ENCODE results near the gene C19orf18.

C19orf18 gene

GRCh38 chr19:57961785-57962184, 12.5 kb downstream of the C19orf18 start:
- TF ChIP-seq POLR2A (IDR thresholded peaks at IDR 0.05; ENCODE audit: extremely low read depth, insufficient read length) (no peak), CTCF (IDR thresholded peaks at IDR 0.05; ENCODE audit: low read depth, low read length) (no peak), MYC (IDR thresholded peaks at IDR 0.05; ENCODE audit: low read depth, low read length) (no peak)
- TF ChIP-seq, protein P1, sequence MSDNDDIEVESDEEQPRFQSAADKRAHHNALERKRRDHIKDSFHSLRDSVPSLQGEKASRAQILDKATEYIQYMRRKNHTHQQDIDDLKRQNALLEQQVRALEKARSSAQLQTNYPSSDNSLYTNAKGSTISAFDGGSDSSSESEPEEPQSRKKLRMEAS (IDR thresholded peaks at IDR 0.05; ENCODE audit: low read depth, low read length): no peak
- no peak overlapping the region for H3K4me3 ChIP-seq (ENCODE audit: low read depth, low read length)
- no peak for DNase-seq (ENCODE audit: low read depth)

GRCh38 chr19:57954996-57955395, 19.3 kb downstream of the C19orf18 start:
- TF ChIP-seq CTCF (IDR thresholded peaks at IDR 0.05; ENCODE audit: low read depth, low read length): no peak
- TF ChIP-seq MYC (IDR thresholded peaks at IDR 0.05; ENCODE audit: low read depth, low read length): no peak
- TF ChIP-seq, protein P1 (IDR thresholded peaks at IDR 0.05; ENCODE audit: low read depth, low read length): no peak
- no peak for DNase-seq (ENCODE audit: low read depth)
- no peak overlapping the region for H3K4me3 ChIP-seq (ENCODE audit: low read depth, low read length)

GRCh38 chr19:57949702-57950101, 24.6 kb downstream of the C19orf18 start:
- TF ChIP-seq MYC (IDR thresholded peaks at IDR 0.05; ENCODE audit: low read depth, low read length): no peak
- TF ChIP-seq POLR2A (IDR thresholded peaks at IDR 0.05; ENCODE audit: extremely low read depth, insufficient read length): no peak
- no peak for DNase-seq (ENCODE audit: low read depth)
- no peak overlapping the region for H3K4me3 ChIP-seq (ENCODE audit: low read depth, low read length)

GRCh38 chr19:57949296-57949695, 25.0 kb downstream of the C19orf18 start:
- no peak for DNase-seq (ENCODE audit: low read depth)
- no peak for TF ChIP-seq CTCF (IDR thresholded peaks at IDR 0.05; ENCODE audit: low read depth, low read length)
- TF ChIP-seq POLR2A (IDR thresholded peaks at IDR 0.05; ENCODE audit: extremely low read depth, insufficient read length): no peak
- no peak for TF ChIP-seq MYC (IDR thresholded peaks at IDR 0.05; ENCODE audit: low read depth, low read length)
- TF ChIP-seq, protein P1 (IDR thresholded peaks at IDR 0.05; ENCODE audit: low read depth, low read length): no peak
- no peak overlapping the region for H3K4me3 ChIP-seq (ENCODE audit: low read depth, low read length)

GRCh38 chr19:57947419-57948134, 26.8 kb downstream of the C19orf18 start, which contains the start of gene ZNF256:
Gene ZNF256, minus strand, starts transcription at chr19:57947706. Its CDS starts 232 bp downstream, at chr19:57947474.
- TF ChIP-seq CTCF (IDR thresholded peaks at IDR 0.05; ENCODE audit: low read depth, low read length) (no peak), MYC (IDR thresholded peaks at IDR 0.05; ENCODE audit: low read depth, low read length) (no peak)
- H3K4me3 ChIP-seq (ENCODE audit: low read depth, low read length): no peak within 1 kb of the TSS
- DNase-seq (ENCODE audit: low read depth): no peak

- TF ChIP-seq, protein P1 (IDR thresholded peaks at IDR 0.05; ENCODE audit: low read depth, low read length): no peak
- TF ChIP-seq POLR2A (IDR thresholded peaks at IDR 0.05; ENCODE audit: extremely low read depth, insufficient read length): no peak
- TF ChIP-seq MYC (IDR thresholded peaks at IDR 0.05; ENCODE audit: low read depth, low read length): no peak
- TF ChIP-seq CTCF (IDR thresholded peaks at IDR 0.05; ENCODE audit: low read depth, low read length): no peak
- no peak for DNase-seq (ENCODE audit: low read depth)
- H3K4me3 ChIP-seq (ENCODE audit: low read depth, low read length): no peak overlapping the region
Measured at GRCh38 chr19:57947088-57947418, 27.3 kb downstream of the C19orf18 start.

Measured in NB4 (cell line).